HepG2 (cell line): ENCODE results near the gene PELI3. TPM values are rescaled to one million over a fixed set of nuclear protein-coding genes. Genes with fewer than 3 reads are reported as not detected.

Experiments used
- BRCA1 ChIP-seq: sonication (generic); formaldehyde crosslinking; IDR thresholded peaks from 2 replicates; pipeline ENCODE4 v1.4.0; 2020; ENCODE audit warnings: missing genetic modification reagents
- E2F1 ChIP-seq: sonication (generic); formaldehyde crosslinking; IDR thresholded peaks from 2 replicates; pipeline ENCODE4 v1.5.0; 2020; ENCODE audit warnings: missing genetic modification reagents
- EP300 ChIP-seq, 3 experiments: sonication (generic) in 1 of 3; formaldehyde crosslinking in 1 of 3; IDR thresholded peaks; 2 replicates each; pipeline versions ENCODE4 v1.5.1 to v1.6.1; 2011 to 2020; ENCODE audit warnings: low read depth in 2 of 3, low read length in 2 of 3, borderline replicate concordance in 1 of 3, improper control_type of control experiment in 1 of 3, mild to moderate bottlenecking in 1 of 3, missing genetic modification reagents in 1 of 3, moderate library complexity in 1 of 3
- MED8 ChIP-seq: sonication (generic); formaldehyde crosslinking; IDR thresholded peaks from 2 replicates; pipeline ENCODE4 v1.8.1; 2023; ENCODE audit warnings: mild to moderate bottlenecking, missing genetic modification reagents; ENCODE audit not compliant: insufficient replicate concordance
- MEIS2 ChIP-seq: sonication (generic); formaldehyde crosslinking; IDR thresholded peaks from 2 replicates; pipeline ENCODE4 v1.9.0; 2021; ENCODE audit warnings: mild to moderate bottlenecking, missing genetic modification reagents
- PRPF4 ChIP-seq: fragments of 200-400 bp; formaldehyde crosslinking; IDR thresholded peaks from 2 replicates; pipeline ENCODE4 v1.6.1; 2016; ENCODE audit warnings: low read length, low read depth; ENCODE audit not compliant: poor library complexity, severe bottlenecking
- RARA ChIP-seq: IDR thresholded peaks from 2 replicates; pipeline ENCODE4 v1.6.1; 2016; ENCODE audit warnings: missing genetic modification reagents, missing compliant biosample characterization
- SALL2 ChIP-seq: sonication (generic); formaldehyde crosslinking; IDR thresholded peaks from 2 replicates; pipeline ENCODE4 v1.8.1; 2023; ENCODE audit warnings: mild to moderate bottlenecking, missing genetic modification reagents, inconsistent platforms
- SP1 ChIP-seq, 2 experiments: fragments of 450-650 bp in 1 of 2; sonication (generic) in 1 of 2; formaldehyde crosslinking in 1 of 2; IDR thresholded peaks; 2 replicates each; pipeline versions ENCODE4 v1.4.0 to v1.6.1; 2016 to 2020; ENCODE audit warnings: missing genetic modification reagents in 1 of 2
- ZBTB7B ChIP-seq: sonication (generic); formaldehyde crosslinking; IDR thresholded peaks from 2 replicates; pipeline ENCODE4 v1.4.0; 2020; ENCODE audit warnings: missing genetic modification reagents
- ZC3H4 ChIP-seq: sonication (generic); formaldehyde crosslinking; IDR thresholded peaks from 2 replicates; pipeline ENCODE4 v1.4.0; 2020; ENCODE audit warnings: missing genetic modification reagents, borderline replicate concordance
- ZFP37 ChIP-seq: sonication (generic); formaldehyde crosslinking; IDR thresholded peaks from 2 replicates; pipeline ENCODE4 v1.4.0; 2020; ENCODE audit warnings: missing genetic modification reagents, borderline replicate concordance
- ZNF230 ChIP-seq: sonication (generic); formaldehyde crosslinking; IDR thresholded peaks from 2 replicates; pipeline ENCODE4 v1.4.0; 2020; ENCODE audit warnings: mild to moderate bottlenecking, missing genetic modification reagents
- ZNF513 ChIP-seq: sonication (generic); formaldehyde crosslinking; conservative IDR thresholded peaks from 2 replicates; pipeline ENCODE4 v1.5.0; 2020; ENCODE audit warnings: missing genetic modification reagents
- ZNF639 ChIP-seq: conservative IDR thresholded peaks from 2 replicates; pipeline ENCODE4 v1.6.1; 2018; ENCODE audit warnings: missing genetic modification reagents
- ZNF720 ChIP-seq: sonication (generic); formaldehyde crosslinking; IDR thresholded peaks from 2 replicates; pipeline ENCODE4 v1.4.0; 2020; ENCODE audit warnings: missing genetic modification reagents
- ZNF850 ChIP-seq: sonication (generic); formaldehyde crosslinking; conservative IDR thresholded peaks from 2 replicates; pipeline ENCODE4 v1.9.0; 2021; ENCODE audit warnings: mild to moderate bottlenecking, missing genetic modification reagents
- polyA plus RNA-seq, 8 experiments: library from polyadenylated mRNA; depleted of rRNA in 3 of 8; stranded (reverse) in 7 of 8; unstranded in 1 of 8; fragments of >200 nt; fragmentation: Illumina TruSeq in 4 of 8; extraction: Trizol in 4 of 8; gene quantifications; 2 replicates each; pipeline versions ENCODE4 v1.2.1 to v1.2.3, GENCODE V29; 2011 to 2016; ENCODE audit warnings: low read depth in 4 of 8, missing spikeins in 1 of 8, mixed read lengths in 1 of 8; ENCODE audit not compliant: insufficient read depth in 1 of 8
- total RNA-seq, 5 experiments: library from RNA; depleted of rRNA; stranded (reverse); fragments of >200 nt; fragmentation: Illumina TruSeq; extraction: Trizol; gene quantifications; 2 replicates each; pipeline ENCODE4 v1.2.3, GENCODE V29; 2016; ENCODE audit warnings: low read depth in 1 of 5
- TF ChIP-seq, protein P1 (sequence below): sonication (generic); formaldehyde crosslinking; IDR thresholded peaks from 2 replicates; pipeline ENCODE4 v1.5.0; 2020; ENCODE audit warnings: mild to moderate bottlenecking, missing genetic modification reagents

Gene PELI3
- total and polyA plus RNA-seq, 2 of the 13 experiments (the other 11 are each of a cell fraction or from before 2014, with no cell fraction given) = 2.0 to 4.0 TPM

DNA sequence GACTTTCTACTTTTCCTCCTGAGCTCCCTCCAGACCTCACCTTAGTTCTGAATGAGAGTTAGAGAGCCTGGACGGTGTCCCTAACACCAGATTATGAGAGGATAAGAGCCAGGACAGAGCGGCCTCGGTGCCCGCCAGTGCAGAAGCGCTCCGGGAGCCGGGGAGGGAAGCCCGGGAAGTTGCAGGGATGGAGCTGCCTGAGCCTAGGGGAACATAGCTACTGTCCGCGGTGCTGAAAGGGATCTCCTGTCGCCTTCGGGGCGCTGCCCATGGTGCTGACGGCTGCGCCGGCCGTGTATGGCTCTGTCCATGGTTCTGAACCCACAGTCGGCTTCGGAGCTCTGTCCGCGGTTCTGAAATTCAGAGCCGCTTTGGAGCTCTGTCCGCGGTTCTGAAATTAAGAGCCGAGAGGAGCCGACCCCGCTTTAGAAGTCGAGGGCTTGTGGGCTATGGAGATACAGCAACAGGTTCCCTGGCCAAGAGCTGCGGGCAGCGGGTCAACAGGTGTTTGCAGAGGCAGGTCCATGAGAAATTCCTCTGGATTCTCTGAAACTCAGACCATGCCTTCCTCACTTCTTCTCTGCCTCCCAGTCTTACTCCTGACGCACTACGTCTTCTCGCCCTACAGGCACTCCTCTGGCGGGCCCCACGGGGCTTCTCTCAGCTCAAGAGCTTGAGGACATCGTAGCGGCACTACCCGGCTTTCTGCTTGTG is 45.1 kb upstream of the PELI3 start (continued):
- TF ChIP-seq ZNF513 (CRISPR knock-in tag) (no peak), EP300 (IDR thresholded peaks at IDR 0.05; ENCODE audit: low read depth in 2 of 2, low read length in 2 of 2) (peak; percentile 48 to 58; a peak in 3 of 4 replicates), EP300 (CRISPR knock-in tag; IDR thresholded peaks at IDR 0.05; ENCODE audit: borderline replicate concordance) (peak; percentile 100), ZNF850 (CRISPR knock-in tag) (peak; percentile 100), RARA (CRISPR knock-in tag) (peak; percentile 100), MED8 (CRISPR knock-in tag) (peak; percentile 100), SALL2 (peak; percentile 100), ZFP37 (CRISPR knock-in tag) (peak; percentile 100), E2F1 (CRISPR knock-in tag) (peak; percentile 100), ZNF639 (CRISPR knock-in tag) (peak; percentile 100), ZNF230 (peak; percentile 100), BRCA1 (CRISPR knock-in tag) (peak; percentile 100), ZBTB7B (CRISPR knock-in tag) (peak; percentile 100), PRPF4 (peak; percentile 54), SP1 (IDR thresholded peaks at IDR 0.05) (no peak), SP1 (CRISPR knock-in tag; IDR thresholded peaks at IDR 0.05) (peak; percentile 99), ZC3H4 (CRISPR knock-in tag) (peak; percentile 100), ZNF720 (peak; percentile 100), MEIS2 (peak; percentile 100)
- TF ChIP-seq, protein P1, sequence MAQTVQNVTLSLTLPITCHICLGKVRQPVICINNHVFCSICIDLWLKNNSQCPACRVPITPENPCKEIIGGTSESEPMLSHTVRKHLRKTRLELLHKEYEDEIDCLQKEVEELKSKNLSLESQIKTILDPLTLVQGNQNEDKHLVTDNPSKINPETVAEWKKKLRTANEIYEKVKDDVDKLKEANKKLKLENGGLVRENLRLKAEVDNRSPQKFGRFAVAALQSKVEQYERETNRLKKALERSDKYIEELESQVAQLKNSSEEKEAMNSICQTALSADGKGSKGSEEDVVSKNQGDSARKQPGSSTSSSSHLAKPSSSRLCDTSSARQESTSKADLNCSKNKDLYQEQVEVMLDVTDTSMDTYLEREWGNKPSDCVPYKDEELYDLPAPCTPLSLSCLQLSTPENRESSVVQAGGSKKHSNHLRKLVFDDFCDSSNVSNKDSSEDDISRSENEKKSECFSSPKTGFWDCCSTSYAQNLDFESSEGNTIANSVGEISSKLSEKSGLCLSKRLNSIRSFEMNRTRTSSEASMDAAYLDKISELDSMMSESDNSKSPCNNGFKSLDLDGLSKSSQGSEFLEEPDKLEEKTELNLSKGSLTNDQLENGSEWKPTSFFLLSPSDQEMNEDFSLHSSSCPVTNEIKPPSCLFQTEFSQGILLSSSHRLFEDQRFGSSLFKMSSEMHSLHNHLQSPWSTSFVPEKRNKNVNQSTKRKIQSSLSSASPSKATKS (CRISPR knock-in tag) = peak; percentile 100
